D721Med (cell line): ENCODE measurements around the gene NAXD.
"Not testable (repeated sequence)": the region's sequence is repeated elsewhere in the genome, so short reads cannot be mapped to it uniquely, and the experiment has no call there.

Experiments used
- DNase-seq: peaks from one replicate; pipeline ENCODE4 v3.0.0; 2011; ENCODE audit warnings: low spot score; ENCODE audit not compliant: insufficient read length
- FAIRE-seq: peaks from 2 replicates; lab custom pipeline; 2011; peaks lifted over from hg19 to GRCh38; lab: Jason Lieb, UNC
- TF ChIP-seq, protein P1 (sequence below): IDR thresholded peaks from 2 replicates; pipeline ENCODE4 v1.5.1; 2012; ENCODE audit warnings: mild to moderate bottlenecking, control low read depth; ENCODE audit not compliant: insufficient read depth; ENCODE audit errors: missing control alignments

Gene NAXD

DNA sequence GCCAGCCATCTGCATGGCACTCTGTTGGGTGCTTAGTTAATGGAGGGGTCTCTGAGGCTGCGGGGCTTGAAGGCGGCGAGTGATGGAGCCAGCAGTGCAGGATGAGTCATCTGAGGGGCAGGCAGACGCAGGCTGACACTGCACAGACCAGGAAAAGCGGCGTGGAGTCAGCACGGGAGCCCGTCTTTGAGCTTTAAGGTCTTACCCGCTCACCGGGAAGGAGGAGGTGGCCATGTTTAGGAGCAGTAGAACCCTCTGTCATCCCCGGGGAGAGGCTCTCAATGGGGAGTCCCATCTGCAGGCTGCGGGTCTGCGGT, 13.1 kb downstream of the NAXD start:
- no peak for FAIRE-seq
- TF ChIP-seq, protein P1, sequence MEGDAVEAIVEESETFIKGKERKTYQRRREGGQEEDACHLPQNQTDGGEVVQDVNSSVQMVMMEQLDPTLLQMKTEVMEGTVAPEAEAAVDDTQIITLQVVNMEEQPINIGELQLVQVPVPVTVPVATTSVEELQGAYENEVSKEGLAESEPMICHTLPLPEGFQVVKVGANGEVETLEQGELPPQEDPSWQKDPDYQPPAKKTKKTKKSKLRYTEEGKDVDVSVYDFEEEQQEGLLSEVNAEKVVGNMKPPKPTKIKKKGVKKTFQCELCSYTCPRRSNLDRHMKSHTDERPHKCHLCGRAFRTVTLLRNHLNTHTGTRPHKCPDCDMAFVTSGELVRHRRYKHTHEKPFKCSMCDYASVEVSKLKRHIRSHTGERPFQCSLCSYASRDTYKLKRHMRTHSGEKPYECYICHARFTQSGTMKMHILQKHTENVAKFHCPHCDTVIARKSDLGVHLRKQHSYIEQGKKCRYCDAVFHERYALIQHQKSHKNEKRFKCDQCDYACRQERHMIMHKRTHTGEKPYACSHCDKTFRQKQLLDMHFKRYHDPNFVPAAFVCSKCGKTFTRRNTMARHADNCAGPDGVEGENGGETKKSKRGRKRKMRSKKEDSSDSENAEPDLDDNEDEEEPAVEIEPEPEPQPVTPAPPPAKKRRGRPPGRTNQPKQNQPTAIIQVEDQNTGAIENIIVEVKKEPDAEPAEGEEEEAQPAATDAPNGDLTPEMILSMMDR: no peak
- no peak for DNase-seq

DNA sequence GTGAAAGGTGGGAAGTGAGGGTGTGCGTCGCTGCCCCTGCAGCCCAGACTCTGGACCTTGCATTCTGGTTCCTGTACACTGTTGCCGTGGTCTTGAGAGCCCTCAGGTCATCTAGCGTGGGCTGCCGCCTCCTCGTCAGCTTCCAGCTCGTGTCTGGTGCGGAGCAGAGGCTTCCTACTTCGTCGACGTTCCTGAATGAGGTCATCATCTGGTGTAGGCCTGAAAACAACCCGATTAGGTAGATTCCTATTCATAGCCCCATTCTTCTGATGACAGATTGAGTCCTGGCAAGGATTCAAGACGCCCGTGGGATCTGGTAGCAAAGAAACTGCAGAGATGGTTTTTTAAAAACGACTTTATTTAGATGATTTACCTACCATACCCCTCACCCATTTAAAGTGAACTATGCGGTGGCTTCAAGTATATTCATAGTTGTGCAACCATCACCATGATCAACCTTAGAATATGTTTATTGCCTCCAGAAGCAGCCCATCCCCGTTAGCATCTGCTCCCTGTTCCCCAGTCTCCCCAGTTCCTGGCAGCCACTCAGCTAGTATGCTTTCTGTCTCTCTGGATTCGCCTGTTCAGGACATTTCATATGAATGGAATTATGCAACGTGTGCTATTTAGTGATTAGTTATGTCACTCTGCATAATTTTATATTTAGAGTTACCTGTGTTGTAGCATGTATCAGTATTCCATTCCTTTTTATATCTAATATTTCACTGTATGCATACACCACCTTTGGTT, 13.8 kb downstream of the NAXD start:
- TF ChIP-seq, protein P1: no peak
- DNase-seq (no peak), FAIRE-seq (no peak)

DNA sequence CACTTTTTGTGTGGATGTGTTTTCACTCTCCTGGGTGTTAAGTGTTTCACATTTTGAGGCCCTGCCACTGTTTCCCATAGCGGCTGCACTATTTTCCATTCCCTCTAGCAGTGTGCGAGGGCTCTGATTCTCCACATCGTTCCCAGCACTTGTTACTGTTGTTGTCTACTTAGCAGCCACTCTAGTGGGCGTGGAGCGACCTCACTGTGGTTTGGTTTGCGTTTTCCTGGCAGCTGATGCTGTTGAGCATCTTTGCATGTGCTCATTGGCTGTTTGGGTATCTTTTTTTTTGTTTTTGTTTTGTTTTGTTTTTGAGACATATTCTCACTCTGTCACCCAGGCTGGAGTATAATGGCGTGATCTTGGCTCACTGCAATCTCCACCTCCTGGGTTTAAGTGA, 14.4 kb downstream of the NAXD start:
- no peak for DNase-seq
- TF ChIP-seq, protein P1: no peak
- FAIRE-seq: no peak

DNA sequence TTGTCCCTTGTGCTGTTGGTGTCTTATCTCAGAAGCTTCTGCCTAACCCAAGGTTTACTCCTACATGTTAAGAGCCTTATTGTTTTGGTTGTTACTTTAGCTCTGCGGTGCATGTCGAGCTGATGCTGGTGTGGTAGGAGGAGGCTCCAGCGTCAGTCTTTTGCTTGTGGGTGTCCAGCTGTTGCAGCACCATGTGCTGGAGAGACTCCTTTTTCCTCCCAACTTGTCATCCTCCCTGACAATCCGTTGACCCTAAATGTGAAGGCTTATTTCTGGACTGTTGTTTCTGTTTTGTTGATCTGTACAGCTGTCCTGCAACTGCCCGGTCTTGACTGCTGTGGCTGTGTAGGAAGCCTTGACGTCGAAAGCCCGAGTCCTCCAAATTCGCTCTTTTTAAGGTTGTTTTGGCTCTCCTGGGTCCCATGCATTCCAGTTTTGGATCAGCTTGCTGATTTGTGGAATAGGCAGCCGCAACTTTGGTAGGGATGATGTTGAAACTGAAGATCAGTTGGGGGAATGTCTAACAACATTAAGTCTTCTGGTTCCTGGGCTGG, 15.3 kb downstream of the NAXD start:
- FAIRE-seq (no peak), DNase-seq (no peak)
- TF ChIP-seq, protein P1: no peak

DNA sequence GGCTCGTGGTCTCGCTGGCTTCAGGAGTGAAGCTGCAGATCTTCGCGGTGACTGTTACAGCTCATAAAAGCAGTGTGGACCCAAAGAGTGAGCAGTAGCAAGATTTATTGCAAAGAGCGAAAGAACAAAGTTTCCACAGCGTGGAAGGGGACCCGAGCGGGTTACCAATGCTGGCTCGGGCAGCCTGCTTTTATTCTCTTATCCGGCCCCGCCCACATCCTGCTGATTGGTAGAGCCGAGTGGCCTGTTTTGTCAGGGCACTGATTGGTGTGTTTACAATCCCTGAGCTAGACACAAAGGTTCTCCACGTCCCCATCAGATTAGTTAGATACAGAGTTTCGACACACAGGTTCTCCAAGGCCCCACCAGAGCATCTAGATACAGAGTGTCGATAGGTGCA, 16.9 kb downstream of the NAXD start:
- not testable (repeated sequence) for DNase-seq, FAIRE-seq

DNA sequence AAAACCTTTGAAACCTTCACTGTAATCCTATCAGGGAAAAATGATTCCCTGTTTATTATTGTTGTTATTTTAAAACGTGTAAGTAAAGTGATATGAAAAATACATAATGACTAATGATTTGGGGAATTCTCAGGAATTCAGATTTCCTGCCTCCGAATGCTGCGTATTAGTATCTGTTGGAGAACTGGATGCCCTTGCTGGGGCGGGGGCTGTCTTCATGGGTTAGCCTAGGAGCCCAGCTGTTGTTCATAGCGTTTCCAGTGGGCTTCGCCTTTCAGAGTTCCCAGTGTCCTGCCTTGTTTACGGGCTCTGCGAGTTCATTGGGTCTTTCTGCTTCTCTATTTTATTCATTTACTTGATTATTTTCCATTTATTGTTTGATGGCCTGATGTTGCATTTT, 18.4 kb downstream of the NAXD start:
- DNase-seq: no peak
- TF ChIP-seq, protein P1: no peak
- no peak for FAIRE-seq

DNA sequence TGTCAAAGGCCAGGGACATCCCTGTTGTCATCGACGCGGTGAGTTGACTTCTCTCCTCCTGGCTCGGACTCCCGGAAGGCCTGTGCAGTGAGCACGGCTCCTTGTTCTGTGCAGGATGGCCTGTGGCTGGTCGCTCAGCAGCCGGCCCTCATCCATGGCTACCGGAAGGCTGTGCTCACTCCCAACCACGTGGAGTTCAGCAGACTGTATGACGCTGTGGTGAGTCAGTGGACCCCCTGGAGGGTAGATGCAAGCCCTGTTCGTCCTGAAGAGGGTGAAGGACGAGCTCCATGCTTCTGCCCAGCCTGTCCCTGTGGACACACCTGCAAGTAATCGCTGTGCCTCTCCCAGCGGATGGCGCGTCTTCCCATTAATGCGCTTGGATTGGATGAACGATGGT, 19.2 kb downstream of the NAXD start:
- DNase-seq: no peak

More for the DNA sequence above, 19.2 kb downstream of the NAXD start:
- TF ChIP-seq, protein P1: no peak
- no peak for FAIRE-seq
